GM12875 (cell line): ENCODE results near the gene LIMCH1.

Source experiments
- H3K4me3 ChIP-seq: one replicate; pipeline ENCODE4 v1.5.1; 2011; ENCODE audit warnings: low read depth, low read length, control low read depth
- CTCF ChIP-seq: IDR thresholded peaks from 2 replicates; pipeline ENCODE4 v1.5.1; 2011; ENCODE audit warnings: low read depth, mild to moderate bottlenecking, control low read depth, inconsistent platforms, low read length, moderate library complexity, borderline replicate concordance; ENCODE audit not compliant: insufficient read depth

LIMCH1 gene

GRCh38 chr4:41517121-41517520 is 20.8 kb upstream of the LIMCH1 start:
- TF ChIP-seq CTCF: no peak
- H3K4me3 ChIP-seq: no peak overlapping the region

GRCh38 chr4:41517747-41518146 is 20.2 kb upstream of the LIMCH1 start:
- H3K4me3 ChIP-seq: no peak overlapping the region
- TF ChIP-seq CTCF: no peak

DNA sequence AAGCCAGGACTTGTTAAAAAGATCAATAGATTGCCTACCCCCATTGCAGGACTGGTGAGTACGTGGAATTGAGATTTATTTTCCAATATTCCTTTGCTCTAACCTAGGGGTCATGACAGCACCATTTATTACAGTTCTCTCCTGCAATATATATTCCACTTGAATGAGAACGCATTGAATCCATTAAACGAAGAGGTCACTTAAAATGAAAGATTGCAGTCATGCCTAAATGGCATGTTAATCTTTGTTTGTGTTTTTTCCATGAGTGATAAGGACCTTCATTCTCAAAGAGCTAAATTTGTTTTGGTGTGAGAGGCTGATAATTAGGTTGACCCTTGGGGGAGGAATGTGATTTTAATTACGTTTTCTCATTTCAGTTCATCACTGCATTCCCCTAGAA is 13.5 kb upstream of the LIMCH1 start:
- H3K4me3 ChIP-seq: no peak overlapping the region
- no peak for TF ChIP-seq CTCF

DNA sequence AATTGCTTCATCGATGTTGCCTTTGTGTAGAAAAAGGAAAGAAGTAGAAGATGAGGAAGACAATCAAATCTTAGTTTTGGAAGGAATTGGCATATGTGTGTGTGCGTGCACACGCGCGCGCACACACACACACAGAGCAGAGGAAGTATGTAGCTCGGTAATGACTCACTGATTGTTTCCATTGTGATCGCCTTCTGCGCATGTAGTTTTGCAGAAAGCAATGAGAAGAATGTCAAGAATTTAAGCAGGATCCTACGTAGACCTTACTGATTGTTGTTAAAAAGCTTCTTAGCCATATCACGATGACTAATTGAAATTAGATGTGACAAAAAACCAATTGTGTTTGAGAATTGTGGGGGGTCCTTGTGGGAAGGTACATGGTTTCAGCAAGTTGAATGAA is 12.8 kb upstream of the LIMCH1 start:
- TF ChIP-seq CTCF: no peak

GRCh38 chr4:41526628-41527027 is 11.3 kb upstream of the LIMCH1 start:
- no peak for TF ChIP-seq CTCF
- no peak overlapping the region for H3K4me3 ChIP-seq

More for the DNA sequence above, 12.8 kb upstream of the LIMCH1 start:
- no peak overlapping the region for H3K4me3 ChIP-seq

DNA sequence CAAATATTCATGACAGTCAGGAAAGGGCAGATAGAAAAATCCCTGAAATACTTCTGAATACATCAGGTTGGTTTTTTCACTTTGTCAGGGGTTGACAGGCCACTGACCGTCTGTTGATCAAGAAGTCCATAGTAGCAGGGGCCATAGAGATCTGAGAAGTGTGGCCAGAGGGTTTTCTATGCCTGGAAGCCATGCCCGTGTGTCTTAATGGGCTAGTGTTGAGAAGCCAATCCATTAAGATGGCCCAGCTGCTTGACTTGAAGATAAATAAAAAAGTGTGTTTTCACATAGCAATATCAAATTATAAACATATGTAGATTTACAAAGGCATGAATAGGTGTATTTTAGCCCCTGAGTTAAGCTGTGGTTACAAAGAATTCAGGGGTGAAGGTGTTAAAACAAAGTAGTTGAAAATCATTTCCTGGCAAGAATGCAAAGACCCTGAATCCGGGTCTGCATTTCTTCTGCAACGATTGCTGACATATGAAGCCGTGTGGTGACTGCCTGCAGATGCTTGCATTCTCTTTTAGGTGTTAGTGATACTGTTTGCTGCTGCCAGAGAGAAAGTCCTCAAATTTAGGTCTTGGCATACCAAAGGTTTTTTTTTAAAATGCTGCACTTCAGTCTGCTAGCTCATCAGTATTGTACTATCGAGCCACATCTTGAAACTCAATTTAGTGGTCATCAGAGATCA is 9.3 kb upstream of the LIMCH1 start:
- no peak overlapping the region for H3K4me3 ChIP-seq
- TF ChIP-seq CTCF: no peak

DNA sequence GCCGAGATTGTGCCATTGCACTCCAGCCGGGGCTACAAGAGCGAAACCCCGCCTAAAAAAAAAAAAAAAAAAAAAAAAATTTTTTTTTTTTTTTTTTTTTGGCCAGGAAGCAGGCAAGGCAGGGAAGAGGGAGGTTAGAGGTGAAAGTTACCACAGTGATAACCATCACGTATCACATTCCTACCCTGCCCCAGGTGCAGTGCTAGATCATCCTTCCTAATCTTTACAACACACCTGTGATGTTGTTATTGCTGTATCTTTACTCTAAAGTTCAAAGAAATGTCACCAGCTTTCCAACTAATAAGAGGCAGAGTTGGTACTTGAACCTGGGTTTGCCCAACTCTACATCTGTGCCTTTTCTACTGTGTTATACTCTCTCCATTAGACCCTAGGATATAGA is 7.2 kb upstream of the LIMCH1 start:
- no peak overlapping the region for H3K4me3 ChIP-seq
- no peak for TF ChIP-seq CTCF
